ENCODE data around the gene LYSMD2. TPM values are rescaled to one million over a fixed set of nuclear protein-coding genes. Genes with fewer than 3 reads are reported as not detected.

LYSMD2 gene
- total and polyA plus RNA-seq, 2 of the 8 experiments (the other 6 are each of a cell fraction or from before 2014, with no cell fraction given): 2.2 to 2.7 TPM

DNA sequence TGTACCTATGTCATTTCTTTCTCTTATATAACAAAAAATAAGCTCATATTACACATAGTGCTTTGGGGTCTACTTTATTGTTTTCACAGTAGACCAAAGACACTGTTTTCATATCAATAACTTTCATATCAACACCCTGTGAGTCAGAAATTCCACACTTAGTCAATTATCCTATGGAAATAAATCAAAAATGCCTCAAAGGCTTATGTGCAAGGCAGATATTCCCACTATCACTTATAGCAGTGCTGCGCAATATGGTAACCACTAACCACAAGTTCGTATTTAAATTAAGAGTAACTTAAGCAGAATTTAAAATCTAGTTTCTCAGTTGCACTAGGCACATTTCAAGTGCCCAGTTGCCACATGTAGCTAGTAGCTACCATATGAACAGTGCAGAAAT is 40.3 kb downstream of the LYSMD2 start (continued):
- TF ChIP-seq, protein P1, sequence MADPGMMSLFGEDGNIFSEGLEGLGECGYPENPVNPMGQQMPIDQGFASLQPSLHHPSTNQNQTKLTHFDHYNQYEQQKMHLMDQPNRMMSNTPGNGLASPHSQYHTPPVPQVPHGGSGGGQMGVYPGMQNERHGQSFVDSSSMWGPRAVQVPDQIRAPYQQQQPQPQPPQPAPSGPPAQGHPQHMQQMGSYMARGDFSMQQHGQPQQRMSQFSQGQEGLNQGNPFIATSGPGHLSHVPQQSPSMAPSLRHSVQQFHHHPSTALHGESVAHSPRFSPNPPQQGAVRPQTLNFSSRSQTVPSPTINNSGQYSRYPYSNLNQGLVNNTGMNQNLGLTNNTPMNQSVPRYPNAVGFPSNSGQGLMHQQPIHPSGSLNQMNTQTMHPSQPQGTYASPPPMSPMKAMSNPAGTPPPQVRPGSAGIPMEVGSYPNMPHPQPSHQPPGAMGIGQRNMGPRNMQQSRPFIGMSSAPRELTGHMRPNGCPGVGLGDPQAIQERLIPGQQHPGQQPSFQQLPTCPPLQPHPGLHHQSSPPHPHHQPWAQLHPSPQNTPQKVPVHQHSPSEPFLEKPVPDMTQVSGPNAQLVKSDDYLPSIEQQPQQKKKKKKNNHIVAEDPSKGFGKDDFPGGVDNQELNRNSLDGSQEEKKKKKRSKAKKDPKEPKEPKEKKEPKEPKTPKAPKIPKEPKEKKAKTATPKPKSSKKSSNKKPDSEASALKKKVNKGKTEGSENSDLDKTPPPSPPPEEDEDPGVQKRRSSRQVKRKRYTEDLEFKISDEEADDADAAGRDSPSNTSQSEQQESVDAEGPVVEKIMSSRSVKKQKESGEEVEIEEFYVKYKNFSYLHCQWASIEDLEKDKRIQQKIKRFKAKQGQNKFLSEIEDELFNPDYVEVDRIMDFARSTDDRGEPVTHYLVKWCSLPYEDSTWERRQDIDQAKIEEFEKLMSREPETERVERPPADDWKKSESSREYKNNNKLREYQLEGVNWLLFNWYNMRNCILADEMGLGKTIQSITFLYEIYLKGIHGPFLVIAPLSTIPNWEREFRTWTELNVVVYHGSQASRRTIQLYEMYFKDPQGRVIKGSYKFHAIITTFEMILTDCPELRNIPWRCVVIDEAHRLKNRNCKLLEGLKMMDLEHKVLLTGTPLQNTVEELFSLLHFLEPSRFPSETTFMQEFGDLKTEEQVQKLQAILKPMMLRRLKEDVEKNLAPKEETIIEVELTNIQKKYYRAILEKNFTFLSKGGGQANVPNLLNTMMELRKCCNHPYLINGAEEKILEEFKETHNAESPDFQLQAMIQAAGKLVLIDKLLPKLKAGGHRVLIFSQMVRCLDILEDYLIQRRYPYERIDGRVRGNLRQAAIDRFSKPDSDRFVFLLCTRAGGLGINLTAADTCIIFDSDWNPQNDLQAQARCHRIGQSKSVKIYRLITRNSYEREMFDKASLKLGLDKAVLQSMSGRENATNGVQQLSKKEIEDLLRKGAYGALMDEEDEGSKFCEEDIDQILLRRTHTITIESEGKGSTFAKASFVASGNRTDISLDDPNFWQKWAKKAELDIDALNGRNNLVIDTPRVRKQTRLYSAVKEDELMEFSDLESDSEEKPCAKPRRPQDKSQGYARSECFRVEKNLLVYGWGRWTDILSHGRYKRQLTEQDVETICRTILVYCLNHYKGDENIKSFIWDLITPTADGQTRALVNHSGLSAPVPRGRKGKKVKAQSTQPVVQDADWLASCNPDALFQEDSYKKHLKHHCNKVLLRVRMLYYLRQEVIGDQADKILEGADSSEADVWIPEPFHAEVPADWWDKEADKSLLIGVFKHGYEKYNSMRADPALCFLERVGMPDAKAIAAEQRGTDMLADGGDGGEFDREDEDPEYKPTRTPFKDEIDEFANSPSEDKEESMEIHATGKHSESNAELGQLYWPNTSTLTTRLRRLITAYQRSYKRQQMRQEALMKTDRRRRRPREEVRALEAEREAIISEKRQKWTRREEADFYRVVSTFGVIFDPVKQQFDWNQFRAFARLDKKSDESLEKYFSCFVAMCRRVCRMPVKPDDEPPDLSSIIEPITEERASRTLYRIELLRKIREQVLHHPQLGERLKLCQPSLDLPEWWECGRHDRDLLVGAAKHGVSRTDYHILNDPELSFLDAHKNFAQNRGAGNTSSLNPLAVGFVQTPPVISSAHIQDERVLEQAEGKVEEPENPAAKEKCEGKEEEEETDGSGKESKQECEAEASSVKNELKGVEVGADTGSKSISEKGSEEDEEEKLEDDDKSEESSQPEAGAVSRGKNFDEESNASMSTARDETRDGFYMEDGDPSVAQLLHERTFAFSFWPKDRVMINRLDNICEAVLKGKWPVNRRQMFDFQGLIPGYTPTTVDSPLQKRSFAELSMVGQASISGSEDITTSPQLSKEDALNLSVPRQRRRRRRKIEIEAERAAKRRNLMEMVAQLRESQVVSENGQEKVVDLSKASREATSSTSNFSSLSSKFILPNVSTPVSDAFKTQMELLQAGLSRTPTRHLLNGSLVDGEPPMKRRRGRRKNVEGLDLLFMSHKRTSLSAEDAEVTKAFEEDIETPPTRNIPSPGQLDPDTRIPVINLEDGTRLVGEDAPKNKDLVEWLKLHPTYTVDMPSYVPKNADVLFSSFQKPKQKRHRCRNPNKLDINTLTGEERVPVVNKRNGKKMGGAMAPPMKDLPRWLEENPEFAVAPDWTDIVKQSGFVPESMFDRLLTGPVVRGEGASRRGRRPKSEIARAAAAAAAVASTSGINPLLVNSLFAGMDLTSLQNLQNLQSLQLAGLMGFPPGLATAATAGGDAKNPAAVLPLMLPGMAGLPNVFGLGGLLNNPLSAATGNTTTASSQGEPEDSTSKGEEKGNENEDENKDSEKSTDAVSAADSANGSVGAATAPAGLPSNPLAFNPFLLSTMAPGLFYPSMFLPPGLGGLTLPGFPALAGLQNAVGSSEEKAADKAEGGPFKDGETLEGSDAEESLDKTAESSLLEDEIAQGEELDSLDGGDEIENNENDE (IDR thresholded peaks at IDR 0.05; ENCODE audit: insufficient replicate concordance, low read length): no peak
- TF ChIP-seq SP2 (IDR thresholded peaks at IDR 0.05; ENCODE audit: low read length) (no peak), CBX8 (IDR thresholded peaks at IDR 0.05; ENCODE audit: borderline replicate concordance, low read depth, low read length) (no peak), KDM5A (IDR thresholded peaks at IDR 0.05; ENCODE audit: low read length) (no peak), RBBP5 (IDR thresholded peaks at IDR 0.05; ENCODE audit: borderline replicate concordance, low read depth, low read length) (no peak), CEBPB (IDR thresholded peaks at IDR 0.05; ENCODE audit: low read depth, low read length) (no peak), TEAD4 (IDR thresholded peaks at IDR 0.05; ENCODE audit: low read depth, low read length) (no peak), EP300 (IDR thresholded peaks at IDR 0.05; ENCODE audit: borderline replicate concordance in 1 of 2, low read depth in 2 of 2, low read length in 2 of 2) (no peak), ZNF274 (IDR thresholded peaks at IDR 0.05; ENCODE audit: borderline replicate concordance, extremely low read depth, low read length) (no peak), EZH2 (IDR thresholded peaks at IDR 0.05; ENCODE audit: low read depth, low read length, severe bottlenecking) (no peak), BRCA1 (IDR thresholded peaks at IDR 0.05; ENCODE audit: low read depth, low read length) (no peak)

Data from H1 (cell line).